D721Med (cell line): ENCODE results near the gene SLC39A11.
"Not testable (repeated sequence)": the region's sequence is repeated elsewhere in the genome, so short reads cannot be mapped to it uniquely, and the experiment has no call there.

Source experiments
- DNase-seq: peaks from one replicate; pipeline ENCODE4 v3.0.0; 2011; ENCODE audit warnings: low spot score; ENCODE audit not compliant: insufficient read length
- FAIRE-seq: peaks from 2 replicates; lab custom pipeline; 2011; peaks lifted over from hg19 to GRCh38; lab: Jason Lieb, UNC
- TF ChIP-seq, protein P1 (sequence below): IDR thresholded peaks from 2 replicates; pipeline ENCODE4 v1.5.1; 2012; ENCODE audit warnings: mild to moderate bottlenecking, control low read depth; ENCODE audit not compliant: insufficient read depth; ENCODE audit errors: missing control alignments

SLC39A11 gene

DNA sequence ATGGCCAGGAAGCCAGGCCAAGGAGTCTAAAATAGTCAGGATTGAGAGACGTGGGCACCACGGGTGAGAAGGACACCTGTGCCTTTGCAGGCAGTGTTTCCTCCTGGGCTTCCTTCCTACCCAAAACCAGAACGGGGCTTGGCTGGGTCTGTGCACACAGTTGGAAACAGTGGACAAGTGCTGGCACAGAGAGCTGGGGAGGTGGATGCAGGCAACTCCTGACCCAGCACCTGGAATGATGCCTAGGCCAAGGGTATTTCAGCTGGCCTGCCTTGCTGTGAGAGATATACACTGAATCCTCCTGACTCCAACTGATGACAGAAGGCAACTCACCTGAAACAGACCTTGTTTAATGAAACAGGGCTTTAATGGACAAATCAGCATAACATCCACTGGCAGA lies 186.2 kb downstream of the SLC39A11 start:
- DNase-seq (no peak), FAIRE-seq (no peak)
- TF ChIP-seq, protein P1, sequence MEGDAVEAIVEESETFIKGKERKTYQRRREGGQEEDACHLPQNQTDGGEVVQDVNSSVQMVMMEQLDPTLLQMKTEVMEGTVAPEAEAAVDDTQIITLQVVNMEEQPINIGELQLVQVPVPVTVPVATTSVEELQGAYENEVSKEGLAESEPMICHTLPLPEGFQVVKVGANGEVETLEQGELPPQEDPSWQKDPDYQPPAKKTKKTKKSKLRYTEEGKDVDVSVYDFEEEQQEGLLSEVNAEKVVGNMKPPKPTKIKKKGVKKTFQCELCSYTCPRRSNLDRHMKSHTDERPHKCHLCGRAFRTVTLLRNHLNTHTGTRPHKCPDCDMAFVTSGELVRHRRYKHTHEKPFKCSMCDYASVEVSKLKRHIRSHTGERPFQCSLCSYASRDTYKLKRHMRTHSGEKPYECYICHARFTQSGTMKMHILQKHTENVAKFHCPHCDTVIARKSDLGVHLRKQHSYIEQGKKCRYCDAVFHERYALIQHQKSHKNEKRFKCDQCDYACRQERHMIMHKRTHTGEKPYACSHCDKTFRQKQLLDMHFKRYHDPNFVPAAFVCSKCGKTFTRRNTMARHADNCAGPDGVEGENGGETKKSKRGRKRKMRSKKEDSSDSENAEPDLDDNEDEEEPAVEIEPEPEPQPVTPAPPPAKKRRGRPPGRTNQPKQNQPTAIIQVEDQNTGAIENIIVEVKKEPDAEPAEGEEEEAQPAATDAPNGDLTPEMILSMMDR, result no peak

DNA sequence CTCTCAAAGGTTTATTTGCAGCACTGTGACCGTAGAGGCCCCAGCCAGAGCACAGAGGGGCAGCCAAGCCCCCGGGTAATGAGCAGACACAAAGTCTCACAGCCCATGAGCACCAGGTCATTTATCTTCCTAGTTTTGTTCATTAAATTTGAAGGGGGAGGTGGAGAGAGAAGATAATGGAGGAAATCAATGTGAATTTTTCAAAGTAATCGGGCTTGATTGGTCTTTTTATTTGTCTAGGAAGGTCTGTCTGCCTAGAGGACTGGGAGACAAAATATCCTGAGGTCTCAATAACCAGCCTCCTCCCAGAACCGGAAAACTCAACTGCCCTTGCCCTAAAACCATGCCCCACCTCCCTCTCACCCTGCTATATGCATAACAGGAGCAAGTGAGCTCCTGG lies 189.0 kb downstream of the SLC39A11 start:
- FAIRE-seq (no peak), DNase-seq (no peak)
- TF ChIP-seq, protein P1, result no peak

DNA sequence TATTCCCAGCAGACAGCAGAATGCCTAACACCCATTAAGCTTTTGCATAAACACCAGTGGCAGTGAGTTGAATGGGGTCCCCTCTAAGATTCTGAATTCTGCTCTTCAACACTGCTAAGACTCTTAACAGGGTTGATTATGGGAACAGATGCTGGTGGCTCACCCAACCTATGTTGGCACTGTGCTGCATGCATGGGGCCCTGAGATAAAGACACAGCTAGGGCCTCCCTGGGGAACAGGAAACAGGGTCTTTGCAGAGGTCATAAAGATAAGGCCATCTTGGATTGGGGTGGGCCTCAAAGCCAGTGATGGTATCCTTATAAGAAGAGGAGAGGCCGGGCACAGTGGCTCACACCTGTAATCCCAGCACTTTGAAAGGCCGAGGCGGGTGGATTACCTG lies 190.8 kb downstream of the SLC39A11 start:
- DNase-seq (no peak), FAIRE-seq (no peak)
- TF ChIP-seq, protein P1, result no peak

DNA sequence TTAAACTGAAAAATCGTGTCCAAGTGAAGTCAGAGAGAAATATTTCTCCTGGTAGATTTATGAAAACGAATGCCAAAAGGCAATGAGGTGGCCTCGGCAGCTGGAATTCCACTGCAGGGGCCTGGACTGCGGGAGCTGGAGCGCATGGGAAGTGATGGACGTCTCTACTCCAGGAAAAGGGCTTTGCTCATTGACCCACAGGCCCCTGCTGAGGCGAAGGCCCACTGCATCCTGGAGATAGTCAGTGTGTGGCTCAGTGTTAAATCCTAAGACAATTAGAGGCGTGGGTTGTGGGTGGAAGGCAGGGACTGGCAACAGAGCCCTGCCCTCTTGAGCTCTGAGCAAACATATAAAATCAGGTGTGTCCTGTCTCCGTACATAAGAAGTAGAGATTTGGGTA lies 191.4 kb downstream of the SLC39A11 start:
- FAIRE-seq (no peak), DNase-seq (no peak)
- TF ChIP-seq, protein P1, result no peak

DNA sequence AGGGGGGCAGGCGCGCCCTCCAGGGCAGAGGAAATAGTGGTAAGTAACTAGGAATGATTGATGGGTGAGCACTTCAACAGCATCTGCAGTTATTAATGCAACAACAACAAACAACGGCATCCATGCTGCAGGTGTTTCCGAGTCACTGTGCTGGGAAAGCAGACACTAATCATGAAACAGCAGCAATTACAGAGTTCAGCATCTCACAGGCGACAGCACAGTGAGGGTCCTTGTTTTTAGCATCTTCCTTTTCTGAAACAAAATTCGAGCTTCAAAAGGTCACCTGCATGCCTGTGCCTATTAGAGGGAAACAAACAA lies 191.9 kb downstream of the SLC39A11 start:
- DNase-seq, result no peak
- TF ChIP-seq, protein P1, result no peak
- no peak for FAIRE-seq

DNA sequence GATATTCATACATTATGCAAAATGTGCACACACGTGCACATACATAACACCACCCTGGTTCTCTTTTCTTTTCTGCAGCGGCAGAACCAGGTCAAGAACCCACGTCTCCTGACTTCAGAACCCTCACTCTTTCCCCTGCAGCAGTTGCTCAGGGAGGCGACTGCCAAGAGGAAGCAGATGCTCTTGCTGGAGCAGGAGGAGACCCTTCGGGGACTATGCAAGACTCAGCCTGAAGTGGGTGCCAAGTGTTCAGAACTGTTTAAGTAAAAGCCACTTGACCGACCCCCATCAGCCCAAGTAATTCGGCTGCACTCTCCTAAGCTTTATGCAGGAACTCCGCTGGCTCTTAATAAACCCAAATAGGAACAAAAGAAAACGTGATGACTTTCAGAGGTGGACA lies 193.8 kb downstream of the SLC39A11 start:
- DNase-seq (no peak), FAIRE-seq (no peak)
- TF ChIP-seq, protein P1, result no peak

DNA sequence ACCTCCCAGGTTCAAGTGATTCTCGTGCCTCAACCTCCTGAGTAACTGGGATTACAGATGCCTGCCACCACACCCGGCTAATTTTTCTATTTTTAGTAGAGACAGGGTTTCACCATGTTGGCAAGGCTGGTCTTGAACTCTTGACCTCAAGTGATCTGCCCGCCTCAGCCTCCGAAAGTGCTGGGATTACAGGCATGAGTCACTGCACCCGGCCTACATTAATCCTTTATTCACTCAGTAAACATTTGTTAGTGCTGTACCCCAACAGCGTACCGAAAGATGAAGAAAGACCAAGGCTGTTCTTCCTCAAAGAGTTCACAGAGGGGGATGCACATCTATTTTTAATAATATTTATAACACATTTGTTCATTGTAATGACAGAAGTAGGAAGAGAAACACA lies 196.2 kb downstream of the SLC39A11 start:
- not testable (repeated sequence) for FAIRE-seq, DNase-seq

DNA sequence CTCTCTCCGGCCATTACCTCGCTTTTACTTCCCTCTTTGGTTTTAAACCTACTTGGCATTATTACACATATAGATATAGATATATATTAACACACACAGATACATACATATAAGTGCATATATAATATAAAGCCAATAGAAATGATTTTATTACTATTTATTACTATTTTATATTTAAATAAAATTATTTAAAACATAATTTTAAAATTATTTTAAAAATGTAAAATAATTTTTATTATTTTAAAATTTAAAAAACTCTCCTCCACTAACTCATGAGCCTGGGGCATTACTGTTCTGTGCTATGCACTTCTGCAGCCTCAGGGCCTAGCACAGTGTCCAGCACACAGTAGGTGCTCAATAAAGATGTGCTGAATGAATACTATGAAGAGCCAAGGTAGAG lies 200.9 kb downstream of the SLC39A11 start:
- TF ChIP-seq, protein P1, result no peak
- DNase-seq (no peak), FAIRE-seq (no peak)
